Breast epithelium (tissue), 4 donors: Measurements from ENCODE around the gene RNH1. TPM values are rescaled to one million over a fixed set of nuclear protein-coding genes. Genes with fewer than 3 reads are reported as not detected.
A peak's percentile ranks its signal among the peaks of the same experiment; 100 is the strongest.

Experiments
- DNase-seq, 2 donors: peaks; one replicate each; pipeline ENCODE4 v3.0.0-alpha.2; 2019; ENCODE audit warnings: low spot score in 2 of 2
- H3K27ac ChIP-seq, 2 donors: fragments of 200-600 bp; sonication (generic) in 1 of 2; one replicate each; pipeline ENCODE4 v1.5.1; 2016 to 2019; ENCODE audit warnings: mild to moderate bottlenecking in 1 of 2
- H3K27me3 ChIP-seq, 2 donors: fragments of 200-600 bp; sonication (generic) in 1 of 2; one replicate each; pipeline versions ENCODE4 v1.5.1 to v1.6.0; 2017 to 2019; ENCODE audit warnings: control low read depth in 1 of 2, mild to moderate bottlenecking in 1 of 2
- H3K36me3 ChIP-seq: fragments of 200-600 bp; one replicate; pipeline ENCODE4 v1.5.1; 2019
- H3K4me1 ChIP-seq, 2 donors: fragments of 200-600 bp; sonication (generic); one replicate each; pipeline ENCODE4 v1.5.1; 2016 to 2019; ENCODE audit warnings: control low read depth in 1 of 2
- H3K4me3 ChIP-seq, 3 donors: fragments of 200-600 bp; sonication (generic); 1 replicate in 2 of 3; 2 replicates in 1 of 3; pipeline ENCODE4 v1.5.1; 2016 to 2019; ENCODE audit warnings: mild to moderate bottlenecking in 3 of 3, moderate library complexity in 2 of 3
- H3K9me3 ChIP-seq, 2 donors: fragments of 200-600 bp; sonication (generic) in 1 of 2; one replicate each; pipeline ENCODE4 v1.5.1; 2016 to 2019; ENCODE audit warnings: control low read depth in 1 of 2
- POLR2A ChIP-seq: fragments of 450-650 bp; IDR thresholded peaks from one replicate; pipeline ENCODE4 v1.6.1; 2016; ENCODE audit warnings: antibody characterized with exemption, mild to moderate bottlenecking, moderate library complexity
- POLR2AphosphoS5 ChIP-seq, 3 donors: sonication (generic); formaldehyde crosslinking; IDR thresholded peaks; one replicate each; pipeline ENCODE4 v1.6.1; 2017; ENCODE audit warnings: antibody characterized with exemption in 3 of 3
- intact Hi-C: fragments of 100-400 bp; cut with DNase I; formaldehyde crosslinking; loops from one replicate; pipeline ENCODE4 v1.15.1; 2023; ENCODE audit warnings: low total_unique reads
- total RNA-seq, 3 donors: library from RNA; depleted of rRNA; stranded (reverse); fragments of >200 nt; gene quantifications; one replicate each; pipeline ENCODE4 v1.1.0, GENCODE V29; 2016
- TF ChIP-seq, protein P1 (sequence below), 3 donors: fragments of 450-650 bp; IDR thresholded peaks; one replicate each; pipeline ENCODE4 v1.5.1; 2016 to 2017; ENCODE audit warnings: antibody characterized with exemption in 3 of 3, mild to moderate bottlenecking in 3 of 3, moderate library complexity in 3 of 3

Gene RNH1
- total RNA-seq, 3 donors from 2014 or later, result 139 to 249 (median 209) TPM

DNA sequence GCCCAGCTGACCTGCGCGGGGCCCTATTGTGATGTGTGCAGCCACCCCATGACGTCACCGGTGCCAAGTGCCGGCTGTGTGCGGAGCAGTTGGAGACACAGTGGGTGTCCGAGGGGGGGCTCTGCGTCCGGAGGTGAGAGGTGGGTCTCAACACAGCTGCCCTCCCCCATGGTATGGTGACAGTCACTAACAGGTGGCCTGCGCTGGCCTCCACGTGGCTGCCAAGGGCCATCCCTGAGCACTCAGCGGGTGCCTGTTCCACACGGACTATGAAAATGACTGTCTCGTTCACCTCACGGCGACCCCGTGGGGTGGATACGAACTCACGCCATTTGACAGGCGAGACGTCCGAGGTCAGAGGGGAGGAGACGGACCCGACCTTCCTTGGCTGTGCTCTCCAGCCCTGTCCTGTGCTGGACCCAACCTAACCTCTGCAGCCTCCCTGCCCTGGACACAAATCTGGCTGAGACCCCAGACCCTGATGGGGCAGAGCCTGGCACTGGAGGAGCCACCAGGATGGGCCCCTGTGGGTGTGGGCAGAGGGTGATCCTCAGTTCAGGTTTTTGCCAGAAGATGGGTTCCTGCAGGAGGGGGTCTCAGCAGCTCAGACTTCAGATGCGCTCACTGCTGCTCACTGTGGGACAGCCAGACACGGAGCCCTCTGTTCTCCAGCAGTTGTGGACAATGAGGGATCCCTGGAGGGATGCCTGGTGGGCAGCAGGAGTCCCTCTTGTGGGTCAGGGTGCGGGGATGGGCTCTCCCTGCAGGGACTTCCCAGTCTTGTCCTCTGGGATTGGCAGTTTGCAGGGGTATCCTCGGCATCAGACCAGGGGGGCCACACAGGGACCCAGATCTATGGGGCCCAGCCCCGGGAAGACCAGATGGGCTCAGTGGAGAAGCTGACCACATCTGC lies 22.0 kb upstream of the RNH1 start:
- TF ChIP-seq POLR2A (no peak), POLR2AphosphoS5 (IDR thresholded peaks at IDR 0.05) (no peak)
- TF ChIP-seq, protein P1, sequence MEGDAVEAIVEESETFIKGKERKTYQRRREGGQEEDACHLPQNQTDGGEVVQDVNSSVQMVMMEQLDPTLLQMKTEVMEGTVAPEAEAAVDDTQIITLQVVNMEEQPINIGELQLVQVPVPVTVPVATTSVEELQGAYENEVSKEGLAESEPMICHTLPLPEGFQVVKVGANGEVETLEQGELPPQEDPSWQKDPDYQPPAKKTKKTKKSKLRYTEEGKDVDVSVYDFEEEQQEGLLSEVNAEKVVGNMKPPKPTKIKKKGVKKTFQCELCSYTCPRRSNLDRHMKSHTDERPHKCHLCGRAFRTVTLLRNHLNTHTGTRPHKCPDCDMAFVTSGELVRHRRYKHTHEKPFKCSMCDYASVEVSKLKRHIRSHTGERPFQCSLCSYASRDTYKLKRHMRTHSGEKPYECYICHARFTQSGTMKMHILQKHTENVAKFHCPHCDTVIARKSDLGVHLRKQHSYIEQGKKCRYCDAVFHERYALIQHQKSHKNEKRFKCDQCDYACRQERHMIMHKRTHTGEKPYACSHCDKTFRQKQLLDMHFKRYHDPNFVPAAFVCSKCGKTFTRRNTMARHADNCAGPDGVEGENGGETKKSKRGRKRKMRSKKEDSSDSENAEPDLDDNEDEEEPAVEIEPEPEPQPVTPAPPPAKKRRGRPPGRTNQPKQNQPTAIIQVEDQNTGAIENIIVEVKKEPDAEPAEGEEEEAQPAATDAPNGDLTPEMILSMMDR (IDR thresholded peaks at IDR 0.05), result no peak
- no peak for DNase-seq
- no peak overlapping the region for H3K27ac ChIP-seq
- no peaks in the 10 kb centered on the region for H3K27me3 ChIP-seq
- no peaks in the 10 kb centered on the region for H3K36me3 ChIP-seq
- no peaks in the 10 kb centered on the region for H3K9me3 ChIP-seq
- peaks cover 2 to 15% of the 10 kb centered on the region in 2 donors for H3K4me1 ChIP-seq
- no peak overlapping the region for H3K4me3 ChIP-seq
- intact Hi-C loops, result no loop called here

DNA sequence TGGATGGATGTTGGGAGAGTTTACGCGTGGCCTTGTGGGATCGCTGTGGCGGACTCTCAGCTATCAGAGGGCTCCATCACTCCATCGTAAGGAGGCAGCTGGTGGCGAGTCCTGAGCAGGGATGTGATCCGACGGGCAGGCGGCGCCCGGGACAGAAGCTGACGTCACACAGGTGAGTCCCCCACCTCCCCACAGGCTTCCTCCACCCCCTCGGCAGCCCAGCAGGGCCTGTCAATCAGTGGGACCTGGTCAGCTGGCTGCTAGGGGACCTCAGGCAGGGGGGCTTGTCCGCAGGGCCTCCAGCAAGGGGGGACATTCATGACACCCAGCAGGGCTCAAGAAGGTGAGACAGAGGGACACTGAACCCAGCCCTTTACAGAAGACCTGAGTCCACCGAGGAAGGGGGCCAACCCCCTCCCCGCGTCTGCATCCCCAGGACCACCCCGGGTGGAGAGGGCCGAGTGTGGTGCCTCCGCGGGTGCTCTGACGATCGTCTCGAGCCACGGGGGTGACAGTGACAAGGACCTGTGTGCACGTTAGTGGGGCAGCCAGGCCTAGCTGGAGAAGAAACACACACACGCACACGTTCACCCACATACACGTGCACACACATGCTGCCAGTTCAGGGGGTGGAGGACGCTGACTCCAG lies 21.2 kb upstream of the RNH1 start:
- no peaks in the 10 kb centered on the region for H3K9me3 ChIP-seq
- no peak for TF ChIP-seq POLR2A
- TF ChIP-seq, protein P1 (IDR thresholded peaks at IDR 0.05), result no peak
- no peaks in the 10 kb centered on the region for H3K27me3 ChIP-seq
- H3K4me3 ChIP-seq, result no peak overlapping the region
- intact Hi-C loops, result no loop called here
- H3K27ac ChIP-seq, result no peak overlapping the region
- H3K36me3 ChIP-seq, result no peaks in the 10 kb centered on the region
- DNase-seq, result no peak
- peaks cover 0 to 7% of the 10 kb centered on the region in 2 donors for H3K4me1 ChIP-seq

DNA sequence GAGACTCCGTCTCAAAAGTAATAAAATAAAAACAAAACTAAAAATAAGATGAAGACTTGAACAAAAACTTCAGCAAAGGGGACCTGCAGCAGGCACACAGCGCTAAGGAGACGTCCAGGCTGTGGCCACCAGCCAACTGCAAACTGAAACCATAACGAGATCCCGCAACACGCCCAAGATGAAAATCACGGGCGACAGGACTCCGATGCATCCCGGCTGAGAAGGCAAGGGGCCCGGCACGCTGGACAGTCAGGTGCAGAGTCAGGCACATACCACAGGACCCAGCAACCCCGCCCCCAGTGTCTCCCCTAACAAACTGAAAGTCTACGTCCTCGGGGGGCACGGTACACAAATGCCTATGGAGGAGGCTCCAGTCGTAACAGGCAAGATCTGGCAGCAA lies 19.1 kb upstream of the RNH1 start:
- intact Hi-C loops, result no loop called here
- H3K9me3 ChIP-seq, result no peaks in the 10 kb centered on the region
- DNase-seq, result no peak

DNA sequence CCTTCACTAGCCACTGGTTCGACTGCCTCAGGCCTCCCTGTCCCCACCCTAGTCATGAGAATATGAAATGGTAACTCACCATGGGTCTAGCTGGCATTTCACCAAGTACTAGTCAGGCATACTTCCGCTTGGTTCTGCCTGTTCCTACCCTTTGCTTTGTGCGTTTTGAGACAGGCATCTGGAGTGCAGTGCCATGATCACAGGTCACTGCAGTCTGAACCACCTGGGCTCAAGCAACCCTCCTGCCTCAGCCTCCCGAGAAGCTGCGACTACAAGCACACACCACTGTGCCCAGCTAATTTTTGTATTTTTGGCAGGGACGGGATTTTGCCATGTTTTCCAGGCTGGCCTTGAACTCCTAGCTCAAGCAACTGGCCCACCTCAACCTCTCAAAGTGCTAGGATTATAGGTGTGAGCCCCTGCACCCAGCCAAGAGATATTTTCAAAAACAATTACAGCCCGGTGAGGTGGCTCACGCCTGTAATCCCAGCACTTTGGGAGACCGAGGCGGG lies 14.2 kb upstream of the RNH1 start:
- H3K9me3 ChIP-seq, result peaks cover 7 to 8% of the 10 kb centered on the region in 2 donors
- intact Hi-C loops, result no loop called here
- H3K27ac ChIP-seq, result no peak overlapping the region

More for the DNA sequence above, 19.1 kb upstream of the RNH1 start:
- Histone ChIP-seq H3K4me1 (no peaks in the 10 kb centered on the region), H3K27ac (no peak overlapping the region), H3K36me3 (no peaks in the 10 kb centered on the region), H3K27me3 (no peaks in the 10 kb centered on the region), H3K4me3 (peak overlapping the region in 2 of 3 donors; percentile 43 to 54)
- TF ChIP-seq POLR2AphosphoS5 (IDR thresholded peaks at IDR 0.05) (no peak), POLR2A (no peak)
- TF ChIP-seq, protein P1 (IDR thresholded peaks at IDR 0.05), result no peak

More for the DNA sequence above, 14.2 kb upstream of the RNH1 start:
- H3K27me3 ChIP-seq, result no peaks in the 10 kb centered on the region
- TF ChIP-seq, protein P1 (IDR thresholded peaks at IDR 0.05), result no peak
- H3K4me1 ChIP-seq, result no peaks in the 10 kb centered on the region
- no peak for DNase-seq
- no peak overlapping the region for H3K4me3 ChIP-seq
- H3K36me3 ChIP-seq, result no peaks in the 10 kb centered on the region
